HepG2 (cell line): ENCODE results near the gene INAFM1. TPM values are rescaled to one million over a fixed set of nuclear protein-coding genes. Genes with fewer than 3 reads are reported as not detected.

Experiments used
- ARID2 ChIP-seq: sonication (generic); formaldehyde crosslinking; IDR thresholded peaks from 2 replicates; pipeline ENCODE4 v1.8.1; 2022; ENCODE audit warnings: mild to moderate bottlenecking, missing genetic modification reagents, borderline replicate concordance
- ATF7 ChIP-seq, 2 experiments: fragments of 450-650 bp in 1 of 2; sonication (generic) in 1 of 2; formaldehyde crosslinking in 1 of 2; IDR thresholded peaks; 2 replicates each; pipeline versions ENCODE4 v1.4.0 to v1.6.1; 2016 to 2020; ENCODE audit warnings: antibody characterized with exemption in 1 of 2, mild to moderate bottlenecking in 1 of 2, missing genetic modification reagents in 1 of 2
- CAMTA2 ChIP-seq: sonication (generic); formaldehyde crosslinking; IDR thresholded peaks from 2 replicates; pipeline ENCODE4 v1.4.0; 2020; ENCODE audit warnings: mild to moderate bottlenecking, missing genetic modification reagents, borderline replicate concordance
- KDM5A ChIP-seq: fragments of 200-600 bp; sonication (generic); IDR thresholded peaks from 2 replicates; pipeline ENCODE4 v1.7.0; 2018; ENCODE audit warnings: antibody characterized with exemption, mild to moderate bottlenecking, low read length, borderline replicate concordance
- MIER3 ChIP-seq: IDR thresholded peaks from 2 replicates; pipeline ENCODE4 v1.6.1; 2016; ENCODE audit warnings: missing compliant biosample characterization, borderline replicate concordance
- NFATC3 ChIP-seq: sonication (generic); formaldehyde crosslinking; IDR thresholded peaks from 2 replicates; pipeline ENCODE4 v1.5.1; 2020; ENCODE audit warnings: mild to moderate bottlenecking, missing genetic modification reagents
- PITX1 ChIP-seq: sonication (generic); formaldehyde crosslinking; IDR thresholded peaks from 2 replicates; pipeline ENCODE4 v1.5.1; 2020; ENCODE audit warnings: mild to moderate bottlenecking, missing genetic modification reagents
- SIX1 ChIP-seq: sonication (generic); formaldehyde crosslinking; IDR thresholded peaks from 2 replicates; pipeline ENCODE4 v1.4.0; 2020; ENCODE audit warnings: missing genetic modification reagents, borderline replicate concordance
- SNAPC2 ChIP-seq: sonication (generic); formaldehyde crosslinking; IDR thresholded peaks from 2 replicates; pipeline ENCODE4 v1.8.1; 2022; ENCODE audit warnings: mild to moderate bottlenecking, missing genetic modification reagents
- YY1 ChIP-seq: IDR thresholded peaks from 2 replicates; pipeline ENCODE4 v1.6.1; 2011; ENCODE audit warnings: low read length, low read depth, moderate library complexity, mild to moderate bottlenecking; ENCODE audit not compliant: insufficient read depth, insufficient replicate concordance
- ZMAT3 ChIP-seq: sonication (generic); formaldehyde crosslinking; conservative IDR thresholded peaks from 2 replicates; pipeline ENCODE4 v1.7.0; 2021; ENCODE audit warnings: missing genetic modification reagents
- ZNF180 ChIP-seq: sonication (generic); formaldehyde crosslinking; IDR thresholded peaks from 2 replicates; pipeline ENCODE4 v1.4.0; 2020; ENCODE audit warnings: low read depth, missing genetic modification reagents, borderline replicate concordance
- polyA plus RNA-seq, 8 experiments: library from polyadenylated mRNA; depleted of rRNA in 3 of 8; stranded (reverse) in 7 of 8; unstranded in 1 of 8; fragments of >200 nt; fragmentation: Illumina TruSeq in 4 of 8; extraction: Trizol in 4 of 8; gene quantifications; 2 replicates each; pipeline versions ENCODE4 v1.2.1 to v1.2.3, GENCODE V29; 2011 to 2016; ENCODE audit warnings: low read depth in 4 of 8, missing spikeins in 1 of 8, mixed read lengths in 1 of 8; ENCODE audit not compliant: insufficient read depth in 1 of 8
- total RNA-seq, 5 experiments: library from RNA; depleted of rRNA; stranded (reverse); fragments of >200 nt; fragmentation: Illumina TruSeq; extraction: Trizol; gene quantifications; 2 replicates each; pipeline ENCODE4 v1.2.3, GENCODE V29; 2016; ENCODE audit warnings: low read depth in 1 of 5
- TF ChIP-seq, protein P1 (sequence below): sonication (generic); formaldehyde crosslinking; IDR thresholded peaks from 2 replicates; pipeline ENCODE4 v1.4.0; 2020; ENCODE audit warnings: mild to moderate bottlenecking, missing genetic modification reagents
- TF ChIP-seq, protein P2 (sequence below): IDR thresholded peaks from 2 replicates; pipeline ENCODE4 v1.6.1; 2016; ENCODE audit warnings: low read depth
- TF ChIP-seq, protein P3 (sequence below): sonication (generic); formaldehyde crosslinking; IDR thresholded peaks from 2 replicates; pipeline ENCODE4 v1.4.0; 2020; ENCODE audit warnings: mild to moderate bottlenecking, low read depth, missing genetic modification reagents

Gene INAFM1
- total and polyA plus RNA-seq, 2 of the 13 experiments (the other 11 are each of a cell fraction or from before 2014, with no cell fraction given) = 0.88 to 1.9 TPM

DNA sequence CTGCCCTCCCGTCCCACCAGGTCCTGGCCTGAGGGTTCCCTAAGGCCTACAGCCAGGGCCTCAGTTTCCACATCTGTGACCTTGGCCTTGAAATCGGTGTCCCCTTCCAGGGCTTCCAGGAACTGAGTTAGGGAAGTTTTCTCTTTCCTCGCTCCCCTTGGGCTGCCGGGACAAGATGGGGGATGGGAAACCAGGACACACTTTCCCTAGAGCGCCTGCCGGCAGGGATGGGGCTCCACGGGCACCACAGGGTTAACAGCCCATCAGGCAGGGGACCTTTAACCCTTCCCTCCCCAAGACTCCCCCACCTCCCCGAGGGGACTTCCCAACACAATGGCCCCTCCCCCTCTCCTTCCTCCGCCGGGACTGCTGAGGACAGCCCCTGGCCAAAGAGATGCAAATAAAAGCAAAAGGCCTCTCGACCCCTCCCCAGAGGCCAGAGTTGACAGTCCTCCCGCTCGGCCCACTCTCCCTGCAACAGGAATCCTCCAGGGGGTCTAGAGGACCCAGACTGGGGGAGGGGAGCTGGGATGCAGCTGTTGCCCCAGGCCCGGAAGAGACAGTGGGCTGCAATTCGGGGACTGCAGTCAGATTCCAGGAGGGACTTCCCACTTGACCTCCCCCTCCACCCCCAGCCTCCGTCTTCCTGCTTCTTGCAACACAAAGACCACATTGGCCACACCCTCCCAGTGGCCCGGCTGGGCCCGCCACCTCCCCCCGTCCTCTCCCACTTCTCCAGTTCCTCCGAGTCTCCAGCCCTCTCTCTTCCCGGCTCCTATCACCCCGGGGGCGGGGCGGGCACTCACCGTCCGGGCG lies 47.1 kb upstream of the INAFM1 start (continued):
- TF ChIP-seq, protein P1, sequence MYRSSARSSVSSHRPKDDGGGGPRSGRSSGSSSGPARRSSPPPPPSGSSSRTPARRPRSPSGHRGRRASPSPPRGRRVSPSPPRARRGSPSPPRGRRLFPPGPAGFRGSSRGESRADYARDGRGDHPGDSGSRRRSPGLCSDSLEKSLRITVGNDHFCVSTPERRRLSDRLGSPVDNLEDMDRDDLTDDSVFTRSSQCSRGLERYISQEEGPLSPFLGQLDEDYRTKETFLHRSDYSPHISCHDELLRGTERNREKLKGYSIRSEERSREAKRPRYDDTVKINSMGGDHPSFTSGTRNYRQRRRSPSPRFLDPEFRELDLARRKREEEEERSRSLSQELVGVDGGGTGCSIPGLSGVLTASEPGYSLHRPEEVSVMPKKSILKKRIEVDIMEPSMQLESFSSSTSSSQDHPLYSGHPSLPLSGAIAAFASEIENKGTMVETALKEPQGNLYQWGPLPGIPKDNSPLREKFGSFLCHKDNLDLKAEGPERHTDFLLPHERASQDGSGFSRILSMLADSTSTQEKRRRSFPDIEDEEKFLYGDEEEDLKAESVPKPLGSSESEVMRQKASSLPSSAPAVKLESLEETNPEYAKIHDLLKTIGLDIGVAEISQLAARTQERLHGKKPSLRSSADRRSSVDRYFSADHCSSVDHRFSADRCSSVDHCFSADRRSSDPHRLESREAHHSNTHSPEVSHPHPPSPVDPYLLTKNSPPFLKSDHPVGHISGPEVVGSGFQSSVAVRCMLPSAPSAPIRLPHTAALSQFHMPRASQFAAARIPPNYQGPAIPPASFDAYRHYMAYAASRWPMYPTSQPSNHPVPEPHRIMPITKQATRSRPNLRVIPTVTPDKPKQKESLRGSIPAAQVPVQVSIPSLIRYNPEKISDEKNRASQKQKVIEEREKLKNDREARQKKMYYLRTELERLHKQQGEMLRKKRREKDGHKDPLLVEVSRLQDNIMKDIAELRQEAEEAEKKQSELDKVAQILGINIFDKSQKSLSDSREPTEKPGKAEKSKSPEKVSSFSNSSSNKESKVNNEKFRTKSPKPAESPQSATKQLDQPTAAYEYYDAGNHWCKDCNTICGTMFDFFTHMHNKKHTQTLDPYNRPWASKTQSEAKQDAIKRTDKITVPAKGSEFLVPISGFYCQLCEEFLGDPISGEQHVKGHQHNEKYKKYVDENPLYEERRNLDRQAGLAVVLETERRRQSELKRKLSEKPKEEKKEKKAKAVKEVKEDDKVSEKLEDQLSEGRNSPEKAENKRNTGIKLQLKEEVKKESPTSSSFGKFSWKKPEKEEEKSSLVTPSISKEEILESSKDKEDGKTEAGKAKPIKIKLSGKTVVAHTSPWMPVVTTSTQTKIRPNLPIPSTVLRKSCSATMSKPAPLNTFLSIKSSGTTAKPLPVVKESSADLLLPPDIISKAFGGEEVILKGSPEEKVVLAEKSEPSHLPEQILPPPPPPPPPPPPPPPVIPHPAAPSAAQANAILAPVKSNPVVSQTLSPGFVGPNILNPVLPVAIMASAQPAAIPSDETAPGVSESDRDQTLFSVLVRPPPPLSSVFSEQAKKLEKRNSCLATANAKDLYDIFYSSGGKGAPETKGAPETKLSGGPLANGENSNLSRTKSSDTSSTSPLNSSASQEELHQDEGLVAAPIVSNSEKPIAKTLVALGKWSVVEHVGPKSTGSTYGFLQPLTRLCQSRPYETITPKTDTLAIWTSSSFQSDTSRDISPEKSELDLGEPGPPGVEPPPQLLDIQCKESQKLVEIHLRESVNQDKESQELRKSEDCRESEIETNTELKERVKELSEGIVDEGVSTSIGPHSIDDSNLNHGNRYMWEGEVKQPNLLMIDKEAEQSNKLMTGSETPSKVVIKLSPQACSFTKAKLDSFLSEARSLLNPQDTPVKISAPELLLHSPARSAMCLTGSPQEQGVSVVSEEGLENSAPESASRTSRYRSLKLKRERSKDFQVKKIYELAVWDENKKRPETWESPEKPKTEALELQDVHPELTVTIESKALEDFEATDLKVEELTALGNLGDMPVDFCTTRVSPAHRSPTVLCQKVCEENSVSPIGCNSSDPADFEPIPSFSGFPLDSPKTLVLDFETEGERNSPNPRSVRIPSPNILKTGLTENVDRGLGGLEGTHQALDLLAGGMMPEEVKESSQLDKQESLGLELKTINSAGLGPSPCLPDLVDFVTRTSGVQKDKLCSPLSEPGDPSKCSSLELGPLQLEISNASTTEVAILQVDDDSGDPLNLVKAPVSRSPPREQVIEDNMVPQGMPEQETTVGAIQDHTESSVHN = no peak
- TF ChIP-seq ATF7 (IDR thresholded peaks at IDR 0.05) (no peak), ATF7 (CRISPR knock-in tag; IDR thresholded peaks at IDR 0.05) (peak; percentile 23; the same call in 1 of the 2 replicates), SNAPC2 (CRISPR knock-in tag) (0 out of 2 replicates have a peak, but pooled peaks have one; percentile 12), NFATC3 (no peak), ZMAT3 (CRISPR knock-in tag) (peak; percentile 84), MIER3 (CRISPR knock-in tag) (no peak), ARID2 (CRISPR knock-in tag) (no peak), CAMTA2 (no peak), KDM5A (peak; percentile 52; the same call in 1 of the 2 replicates), ZNF180 (CRISPR knock-in tag) (no peak), SIX1 (0 out of 2 replicates have a peak, but pooled peaks have one; percentile 8), PITX1 (no peak), YY1 (no peak)
- TF ChIP-seq, protein P2, sequence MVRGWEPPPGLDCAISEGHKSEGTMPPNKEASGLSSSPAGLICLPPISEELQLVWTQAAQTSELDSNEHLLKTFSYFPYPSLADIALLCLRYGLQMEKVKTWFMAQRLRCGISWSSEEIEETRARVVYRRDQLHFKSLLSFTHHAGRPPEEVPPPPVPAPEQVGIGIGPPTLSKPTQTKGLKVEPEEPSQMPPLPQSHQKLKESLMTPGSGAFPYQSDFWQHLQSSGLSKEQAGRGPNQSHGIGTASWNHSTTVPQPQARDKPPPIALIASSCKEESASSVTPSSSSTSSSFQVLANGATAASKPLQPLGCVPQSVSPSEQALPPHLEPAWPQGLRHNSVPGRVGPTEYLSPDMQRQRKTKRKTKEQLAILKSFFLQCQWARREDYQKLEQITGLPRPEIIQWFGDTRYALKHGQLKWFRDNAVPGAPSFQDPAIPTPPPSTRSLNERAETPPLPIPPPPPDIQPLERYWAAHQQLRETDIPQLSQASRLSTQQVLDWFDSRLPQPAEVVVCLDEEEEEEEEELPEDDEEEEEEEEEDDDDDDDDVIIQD (CRISPR knock-in tag) = no peak
- TF ChIP-seq, protein P3, sequence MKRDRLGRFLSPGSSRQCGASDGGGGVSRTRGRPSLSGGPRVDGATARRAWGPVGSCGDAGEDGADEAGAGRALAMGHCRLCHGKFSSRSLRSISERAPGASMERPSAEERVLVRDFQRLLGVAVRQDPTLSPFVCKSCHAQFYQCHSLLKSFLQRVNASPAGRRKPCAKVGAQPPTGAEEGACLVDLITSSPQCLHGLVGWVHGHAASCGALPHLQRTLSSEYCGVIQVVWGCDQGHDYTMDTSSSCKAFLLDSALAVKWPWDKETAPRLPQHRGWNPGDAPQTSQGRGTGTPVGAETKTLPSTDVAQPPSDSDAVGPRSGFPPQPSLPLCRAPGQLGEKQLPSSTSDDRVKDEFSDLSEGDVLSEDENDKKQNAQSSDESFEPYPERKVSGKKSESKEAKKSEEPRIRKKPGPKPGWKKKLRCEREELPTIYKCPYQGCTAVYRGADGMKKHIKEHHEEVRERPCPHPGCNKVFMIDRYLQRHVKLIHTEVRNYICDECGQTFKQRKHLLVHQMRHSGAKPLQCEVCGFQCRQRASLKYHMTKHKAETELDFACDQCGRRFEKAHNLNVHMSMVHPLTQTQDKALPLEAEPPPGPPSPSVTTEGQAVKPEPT (CRISPR knock-in tag) = no peak
